Breast epithelium (tissue), 4 donors: ENCODE data around the gene GNB1L. TPM values are rescaled to one million over a fixed set of nuclear protein-coding genes. Genes with fewer than 3 reads are reported as not detected.

ENCODE experiments used
- DNase-seq, 2 donors: peaks; one replicate each; pipeline ENCODE4 v3.0.0-alpha.2; 2019; ENCODE audit warnings: low spot score in 2 of 2
- H3K27ac ChIP-seq, 2 donors: fragments of 200-600 bp; sonication (generic) in 1 of 2; one replicate each; pipeline ENCODE4 v1.5.1; 2016 to 2019; ENCODE audit warnings: mild to moderate bottlenecking in 1 of 2
- H3K27me3 ChIP-seq, 2 donors: fragments of 200-600 bp; sonication (generic) in 1 of 2; one replicate each; pipeline versions ENCODE4 v1.5.1 to v1.6.0; 2017 to 2019; ENCODE audit warnings: control low read depth in 1 of 2, mild to moderate bottlenecking in 1 of 2
- H3K36me3 ChIP-seq: fragments of 200-600 bp; one replicate; pipeline ENCODE4 v1.5.1; 2019
- H3K4me1 ChIP-seq, 2 donors: fragments of 200-600 bp; sonication (generic); one replicate each; pipeline ENCODE4 v1.5.1; 2016 to 2019; ENCODE audit warnings: control low read depth in 1 of 2
- H3K4me3 ChIP-seq, 3 donors: fragments of 200-600 bp; sonication (generic); 1 replicate in 2 of 3; 2 replicates in 1 of 3; pipeline ENCODE4 v1.5.1; 2016 to 2019; ENCODE audit warnings: mild to moderate bottlenecking in 3 of 3, moderate library complexity in 2 of 3
- H3K9me3 ChIP-seq, 2 donors: fragments of 200-600 bp; sonication (generic) in 1 of 2; one replicate each; pipeline ENCODE4 v1.5.1; 2016 to 2019; ENCODE audit warnings: control low read depth in 1 of 2
- CTCF ChIP-seq, 3 donors: fragments of 450-650 bp; IDR thresholded peaks; one replicate each; pipeline ENCODE4 v1.5.1; 2016 to 2017; ENCODE audit warnings: antibody characterized with exemption in 3 of 3, mild to moderate bottlenecking in 3 of 3, moderate library complexity in 3 of 3
- POLR2A ChIP-seq: fragments of 450-650 bp; IDR thresholded peaks from one replicate; pipeline ENCODE4 v1.6.1; 2016; ENCODE audit warnings: antibody characterized with exemption, mild to moderate bottlenecking, moderate library complexity
- POLR2AphosphoS5 ChIP-seq, 3 donors: sonication (generic); formaldehyde crosslinking; IDR thresholded peaks; one replicate each; pipeline ENCODE4 v1.6.1; 2017; ENCODE audit warnings: antibody characterized with exemption in 3 of 3
- intact Hi-C: fragments of 100-400 bp; cut with DNase I; formaldehyde crosslinking; loops from one replicate; pipeline ENCODE4 v1.15.1; 2023; ENCODE audit warnings: low total_unique reads
- total RNA-seq, 3 donors: library from RNA; depleted of rRNA; stranded (reverse); fragments of >200 nt; gene quantifications; one replicate each; pipeline ENCODE4 v1.1.0, GENCODE V29; 2016

The GNB1L gene
- total RNA-seq, 3 donors from 2014 or later: 5.6 to 8.2 (median 6.3) TPM

- no peaks in the 10 kb centered on the region for H3K27me3 ChIP-seq
- TF ChIP-seq POLR2A (no peak), CTCF (IDR thresholded peaks at IDR 0.05) (no peak), POLR2AphosphoS5 (IDR thresholded peaks at IDR 0.05) (no peak)
- intact Hi-C loops: no loop called here
- H3K27ac ChIP-seq: no peak overlapping the region
- H3K4me3 ChIP-seq: no peak overlapping the region
- peak in 1 of 2 donors; percentile 17 for DNase-seq
- peaks cover 0 to 22% of the 10 kb centered on the region in 2 donors for H3K4me1 ChIP-seq
- no peaks in the 10 kb centered on the region for H3K36me3 ChIP-seq
- H3K9me3 ChIP-seq: no peaks in the 10 kb centered on the region
These were observed 28.1 kb downstream of the GNB1L start for GRCh38 chr22:19826619-19826950.

DNA sequence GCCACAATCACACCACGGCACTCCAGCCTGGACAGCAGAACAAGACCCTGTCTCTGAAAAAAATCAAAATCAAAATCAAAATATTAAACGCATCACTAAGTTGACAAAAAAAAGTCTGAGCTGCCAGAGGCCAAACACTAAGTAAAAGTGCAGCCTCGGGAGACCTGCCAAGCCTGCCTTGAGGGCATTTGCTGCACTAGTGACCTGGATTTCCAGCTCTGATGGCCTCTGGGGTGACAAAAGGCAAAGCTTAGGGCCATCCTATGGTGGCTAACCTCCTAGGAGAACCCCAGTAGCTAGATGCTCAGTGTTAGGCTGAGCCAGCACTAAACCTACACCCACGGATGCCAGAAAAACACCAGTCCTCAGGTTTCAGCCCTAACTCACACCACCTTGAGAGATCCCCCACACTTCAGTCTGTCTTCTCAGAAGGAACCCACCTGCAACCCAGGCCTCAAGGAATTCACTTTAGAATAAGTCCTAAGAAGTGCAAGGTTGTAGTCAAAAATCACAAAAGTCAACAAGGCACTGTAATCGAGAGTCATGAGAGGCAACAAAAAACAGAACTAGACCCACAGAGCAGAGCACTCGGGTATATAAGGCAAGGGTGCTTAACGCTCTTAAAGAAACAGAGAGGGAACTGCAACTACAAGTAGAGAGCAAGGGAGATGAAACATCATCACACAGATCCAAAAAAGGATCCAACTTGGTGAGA lies 28.6 kb downstream of the GNB1L start:
- Histone ChIP-seq H3K4me1 (peaks cover 0 to 22% of the 10 kb centered on the region in 2 donors), H3K36me3 (no peaks in the 10 kb centered on the region), H3K9me3 (no peaks in the 10 kb centered on the region), H3K27ac (peak overlapping the region in 1 of 2 donors; percentile 32), H3K4me3 (no peak overlapping the region), H3K27me3 (no peaks in the 10 kb centered on the region)
- peak in 1 of 2 donors; percentile 15 for DNase-seq
- TF ChIP-seq POLR2A: no peak
- TF ChIP-seq POLR2AphosphoS5 (IDR thresholded peaks at IDR 0.05): no peak
- TF ChIP-seq CTCF (IDR thresholded peaks at IDR 0.05): no peak
- intact Hi-C loops: no loop called here

DNA sequence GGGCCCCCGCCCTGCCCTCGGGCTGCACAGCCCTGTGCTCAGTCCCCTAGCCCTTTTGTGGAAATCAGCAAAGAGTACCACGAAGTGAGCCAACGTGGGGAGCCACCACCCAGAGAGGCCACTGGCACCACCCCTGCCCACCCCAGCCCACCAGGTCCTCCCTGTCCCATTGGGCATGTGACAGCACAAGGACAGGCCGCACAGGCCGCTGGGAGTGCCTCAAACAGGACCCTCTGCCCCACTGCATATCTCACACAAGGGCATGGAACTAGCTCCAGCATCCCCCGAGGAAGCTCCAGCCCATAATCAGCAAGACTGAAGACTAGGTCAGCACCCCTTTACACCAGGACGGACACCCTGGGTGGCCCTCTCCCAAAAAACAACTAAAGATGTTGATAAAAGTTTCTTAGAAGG lies 29.7 kb downstream of the GNB1L start:
- H3K27ac ChIP-seq: peak overlapping the region; percentile 77 to 86
- no peaks in the 10 kb centered on the region for H3K9me3 ChIP-seq
- H3K27me3 ChIP-seq: no peaks in the 10 kb centered on the region
- H3K36me3 ChIP-seq: no peaks in the 10 kb centered on the region
- TF ChIP-seq CTCF (IDR thresholded peaks at IDR 0.05): no peak
- TF ChIP-seq POLR2AphosphoS5 (IDR thresholded peaks at IDR 0.05): no peak
- no peak for TF ChIP-seq POLR2A
- DNase-seq: peak in 1 of 2 donors; percentile 13
- intact Hi-C loops: no loop called here
- peaks cover 0 to 22% of the 10 kb centered on the region in 2 donors for H3K4me1 ChIP-seq
- H3K4me3 ChIP-seq: no peak overlapping the region

GRCh38 chr22:19824212-19824925 lies 30.3 kb downstream of the GNB1L start:
- Histone ChIP-seq H3K4me3 (no peak overlapping the region), H3K9me3 (no peaks in the 10 kb centered on the region), H3K36me3 (no peaks in the 10 kb centered on the region), H3K27ac (peak overlapping the region; percentile 77 to 86), H3K27me3 (no peaks in the 10 kb centered on the region), H3K4me1 (peaks cover 0 to 22% of the 10 kb centered on the region in 2 donors)
- TF ChIP-seq CTCF (IDR thresholded peaks at IDR 0.05) (no peak), POLR2AphosphoS5 (IDR thresholded peaks at IDR 0.05) (peak in 2 of 3 donors; percentile 51 to 82)
- intact Hi-C loops: no loop called here
- DNase-seq: peak in 1 of 2 donors; percentile 74

DNA sequence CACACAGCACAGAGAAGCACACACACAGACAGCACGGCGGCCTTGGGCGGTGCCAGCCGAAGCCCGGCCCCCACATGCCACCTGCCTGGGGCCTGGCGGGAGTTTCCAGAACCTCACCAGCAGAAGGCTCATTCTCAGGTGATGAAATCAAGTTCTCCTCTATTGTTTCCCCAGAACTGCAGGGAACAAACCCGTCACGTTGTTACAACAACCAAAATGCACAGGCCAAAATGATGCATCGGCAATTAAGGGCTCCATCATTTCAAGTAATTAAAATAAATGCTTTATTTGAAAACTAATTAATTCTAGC lies 30.8 kb downstream of the GNB1L start:
- TF ChIP-seq POLR2AphosphoS5 (IDR thresholded peaks at IDR 0.05) (no peak), CTCF (IDR thresholded peaks at IDR 0.05) (no peak), POLR2A (no peak)
- peaks cover 0 to 22% of the 10 kb centered on the region in 2 donors for H3K4me1 ChIP-seq
- intact Hi-C loops: no loop called here
- H3K27me3 ChIP-seq: no peaks in the 10 kb centered on the region
- H3K36me3 ChIP-seq: no peaks in the 10 kb centered on the region
- H3K4me3 ChIP-seq: no peak overlapping the region
- no peaks in the 10 kb centered on the region for H3K9me3 ChIP-seq
- peak in 1 of 2 donors; percentile 85 for DNase-seq
- peak overlapping the region; percentile 77 to 86 for H3K27ac ChIP-seq
